Measurements from ENCODE around the gene GRXCR2.

GRXCR2 gene

GRCh38 chr5:145834917-145835847 lies 37.6 kb downstream of the GRXCR2 start, which contains the start of gene PRELID2:
TSS of gene PRELID2 (minus strand) at chr5:145835342. CDS start at chr5:145835251, 91 bp downstream.
- DNase-seq (ENCODE audit: low read depth) = peak; percentile 56

- no peak for DNase-seq (ENCODE audit: low read depth)
Observed at GRCh38 chr5:145834554-145834916, 38.3 kb downstream of the GRXCR2 start.

DNA sequence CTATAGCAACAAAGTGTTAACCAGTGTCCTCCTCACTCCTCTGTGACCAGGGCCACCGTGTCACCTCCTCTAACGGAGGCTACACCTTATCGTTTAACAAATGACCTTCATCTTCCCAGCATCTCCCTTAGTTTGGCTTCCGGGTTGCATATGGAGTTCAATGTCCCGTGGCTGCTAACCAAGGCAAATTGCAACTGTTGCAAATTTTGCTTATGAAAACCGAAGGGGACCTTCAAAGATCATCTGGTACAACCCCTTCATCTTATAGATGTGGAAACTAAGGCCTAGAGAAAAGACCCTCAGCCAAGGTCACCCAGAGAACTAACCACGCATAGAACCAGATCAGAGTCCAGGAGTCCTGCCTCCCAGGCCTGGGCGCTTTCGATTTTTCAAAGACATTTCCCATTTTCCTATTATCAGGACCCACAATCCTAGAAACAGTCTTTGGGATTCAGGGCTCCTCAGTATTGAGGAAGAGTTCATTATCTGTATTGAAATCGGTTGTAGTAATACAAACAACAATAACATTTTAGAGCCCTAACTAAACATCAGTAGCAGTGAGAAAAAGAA lies 39.1 kb downstream of the GRXCR2 start:
- no peak for DNase-seq (ENCODE audit: low read depth)

- no peak for DNase-seq (ENCODE audit: low read depth)
Observed at GRCh38 chr5:145830594-145830993, 42.2 kb downstream of the GRXCR2 start.

DNA sequence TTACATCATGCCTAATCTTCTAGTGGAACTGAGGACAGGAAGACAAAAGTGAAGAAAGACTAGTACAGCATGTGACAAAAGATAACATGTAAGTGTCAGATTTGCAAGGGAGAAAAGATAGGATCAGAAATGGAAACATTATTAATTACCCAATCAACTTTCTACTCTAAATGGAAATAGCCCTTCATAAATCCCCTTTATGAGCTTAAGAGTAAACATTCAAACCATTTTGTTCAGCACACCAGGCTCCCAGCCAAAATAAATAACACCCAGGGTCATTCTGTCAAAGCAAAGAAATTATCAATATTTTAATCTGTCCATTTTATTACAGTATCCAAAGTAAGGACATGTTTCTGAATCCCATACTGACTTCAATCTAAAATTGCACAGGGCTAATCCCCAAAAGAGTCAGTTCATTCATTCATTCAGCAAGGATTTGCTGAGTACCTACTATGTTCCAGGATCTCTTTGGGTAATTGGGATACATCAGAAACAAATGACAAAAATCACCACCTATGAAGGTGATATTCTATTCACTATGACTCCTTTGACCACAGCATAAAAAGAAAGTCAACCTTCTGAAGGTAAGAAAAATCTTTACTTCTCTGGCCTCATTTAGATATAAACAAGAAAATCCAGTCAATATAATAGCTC lies 43.0 kb downstream of the GRXCR2 start:
- DNase-seq (ENCODE audit: low read depth) = no peak

DNA sequence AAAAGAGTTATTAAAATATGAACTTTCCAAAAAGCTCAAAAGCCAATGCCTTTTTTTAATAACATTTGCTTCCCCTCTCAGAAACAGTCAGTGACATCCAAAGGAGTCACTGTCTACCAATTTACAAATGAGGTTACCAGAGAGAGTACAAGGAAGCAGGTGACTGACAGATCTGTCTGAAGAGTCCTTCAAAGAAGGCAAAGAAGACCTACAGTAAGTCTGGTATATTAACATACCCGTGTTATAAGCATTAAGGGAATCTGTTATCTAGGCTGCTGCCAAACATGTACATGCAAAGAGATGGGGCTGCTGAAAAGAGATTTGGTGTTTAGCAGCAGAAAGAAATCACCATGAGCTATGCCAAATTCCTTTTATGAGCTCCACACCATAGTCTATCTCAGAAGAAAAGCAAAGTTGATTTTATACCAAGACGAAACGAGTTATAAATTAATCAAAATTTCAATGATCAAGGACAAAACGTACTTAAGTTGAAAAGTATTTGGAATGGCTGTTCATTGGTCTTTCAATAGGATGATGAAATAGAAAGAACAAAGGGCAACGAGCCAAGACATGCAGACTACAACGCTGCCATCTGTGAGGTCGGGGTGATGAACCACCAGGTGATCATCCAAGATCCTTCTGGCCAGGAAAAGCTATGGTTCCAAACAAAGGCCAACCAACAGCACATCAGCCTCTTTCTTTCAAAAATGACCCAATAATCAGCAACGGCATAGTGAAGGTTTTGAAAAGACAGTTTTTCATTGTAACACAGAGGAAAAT lies 45.7 kb downstream of the GRXCR2 start:
- no peak for DNase-seq (ENCODE audit: low read depth)

DNA sequence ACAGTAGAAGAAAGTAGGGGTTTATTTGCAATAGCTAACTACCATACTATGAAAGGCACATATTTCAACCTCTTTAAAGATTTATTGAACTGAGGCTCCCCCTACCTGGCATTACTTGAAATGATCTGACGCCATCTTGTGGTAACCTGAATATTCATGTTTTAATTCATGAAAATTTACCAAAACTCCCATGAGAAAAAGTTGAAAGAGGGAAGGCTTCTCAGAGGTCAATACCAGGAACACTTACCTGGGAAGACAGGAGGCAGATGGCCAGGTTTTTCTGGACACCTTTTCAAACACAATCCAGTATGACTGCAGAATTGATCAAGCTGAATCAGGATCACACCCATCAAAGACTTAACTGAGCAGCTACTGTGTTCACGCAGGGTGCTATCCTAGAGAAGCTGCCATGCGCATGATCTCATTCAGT lies 47.0 kb downstream of the GRXCR2 start:
- DNase-seq (ENCODE audit: low read depth) = no peak

- DNase-seq (ENCODE audit: low read depth) = no peak
Observed at GRCh38 chr5:145824040-145824439, 48.8 kb downstream of the GRXCR2 start.

- no peak for DNase-seq (ENCODE audit: low read depth)
Observed at GRCh38 chr5:145818604-145819003, 54.2 kb downstream of the GRXCR2 start.

GRCh38 chr5:145812877-145813276 lies 59.9 kb downstream of the GRXCR2 start:
- no peak for DNase-seq (ENCODE audit: low read depth)

GRCh38 chr5:145811834-145812625 lies 60.8 kb downstream of the GRXCR2 start:
- DNase-seq (ENCODE audit: low read depth) = no peak

Measured in CMK (cell line).